ENCODE results near the gene TRPM2. TPM values are rescaled to one million over a fixed set of nuclear protein-coding genes. Genes with fewer than 3 reads are reported as not detected.

The TRPM2 gene
- total and polyA plus RNA-seq, 12 donors, result 0.34 to 8.5 (median 1.2) TPM

DNA sequence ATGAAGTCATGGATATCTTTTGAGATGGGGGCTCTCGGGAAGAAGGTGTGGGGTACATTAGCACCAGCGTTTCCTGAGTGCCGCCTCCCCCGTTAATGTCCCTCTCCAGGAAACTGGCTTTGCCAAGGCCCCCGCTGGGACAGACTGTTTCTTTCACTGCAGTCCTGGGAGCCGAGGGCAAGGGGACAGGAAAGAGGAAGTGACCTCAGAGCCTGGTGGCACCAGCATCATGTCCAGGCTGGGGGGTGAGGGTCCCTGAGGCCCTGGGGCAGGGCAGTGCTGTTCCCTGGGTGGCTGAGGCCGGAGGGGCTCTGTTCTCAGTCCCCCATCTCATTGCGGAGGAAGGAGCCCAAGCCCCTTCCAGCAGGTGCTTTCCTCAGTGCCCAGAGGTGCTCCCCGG lies 47.7 kb upstream of the TRPM2 start:
- ATAC-seq (no peak), DNase-seq (no peak)
- Histone ChIP-seq H3K27ac (peak overlapping the region in 2 of 10 donors; percentile 12 to 25), H3K36me3 (peaks cover 0 to 47% (median 4%) of the 10 kb centered on the region in 9 donors), H3K9me3 (no peaks in the 10 kb centered on the region), H3K27me3 (no peaks in the 10 kb centered on the region), H3K4me1 (peaks cover 36 to 60% (median 47%) of the 10 kb centered on the region in 9 donors), H3K4me3 (no peak overlapping the region)
- TF ChIP-seq, protein P1, sequence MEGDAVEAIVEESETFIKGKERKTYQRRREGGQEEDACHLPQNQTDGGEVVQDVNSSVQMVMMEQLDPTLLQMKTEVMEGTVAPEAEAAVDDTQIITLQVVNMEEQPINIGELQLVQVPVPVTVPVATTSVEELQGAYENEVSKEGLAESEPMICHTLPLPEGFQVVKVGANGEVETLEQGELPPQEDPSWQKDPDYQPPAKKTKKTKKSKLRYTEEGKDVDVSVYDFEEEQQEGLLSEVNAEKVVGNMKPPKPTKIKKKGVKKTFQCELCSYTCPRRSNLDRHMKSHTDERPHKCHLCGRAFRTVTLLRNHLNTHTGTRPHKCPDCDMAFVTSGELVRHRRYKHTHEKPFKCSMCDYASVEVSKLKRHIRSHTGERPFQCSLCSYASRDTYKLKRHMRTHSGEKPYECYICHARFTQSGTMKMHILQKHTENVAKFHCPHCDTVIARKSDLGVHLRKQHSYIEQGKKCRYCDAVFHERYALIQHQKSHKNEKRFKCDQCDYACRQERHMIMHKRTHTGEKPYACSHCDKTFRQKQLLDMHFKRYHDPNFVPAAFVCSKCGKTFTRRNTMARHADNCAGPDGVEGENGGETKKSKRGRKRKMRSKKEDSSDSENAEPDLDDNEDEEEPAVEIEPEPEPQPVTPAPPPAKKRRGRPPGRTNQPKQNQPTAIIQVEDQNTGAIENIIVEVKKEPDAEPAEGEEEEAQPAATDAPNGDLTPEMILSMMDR (IDR thresholded peaks at IDR 0.05), result no peak
- 67 to 75% methylated on average over 9 of the region's 9 CpGs for WGBS, 2 donors
- intact Hi-C loops (cut with DNase I), result loop anchor here in 2 of 10 donors (2.0 to 10.0 kb wide), 2 partner anchors 13 to 291 kb away; partner anchors contain the start of gene TRAPPC10 (in 1 of the 2)

DNA sequence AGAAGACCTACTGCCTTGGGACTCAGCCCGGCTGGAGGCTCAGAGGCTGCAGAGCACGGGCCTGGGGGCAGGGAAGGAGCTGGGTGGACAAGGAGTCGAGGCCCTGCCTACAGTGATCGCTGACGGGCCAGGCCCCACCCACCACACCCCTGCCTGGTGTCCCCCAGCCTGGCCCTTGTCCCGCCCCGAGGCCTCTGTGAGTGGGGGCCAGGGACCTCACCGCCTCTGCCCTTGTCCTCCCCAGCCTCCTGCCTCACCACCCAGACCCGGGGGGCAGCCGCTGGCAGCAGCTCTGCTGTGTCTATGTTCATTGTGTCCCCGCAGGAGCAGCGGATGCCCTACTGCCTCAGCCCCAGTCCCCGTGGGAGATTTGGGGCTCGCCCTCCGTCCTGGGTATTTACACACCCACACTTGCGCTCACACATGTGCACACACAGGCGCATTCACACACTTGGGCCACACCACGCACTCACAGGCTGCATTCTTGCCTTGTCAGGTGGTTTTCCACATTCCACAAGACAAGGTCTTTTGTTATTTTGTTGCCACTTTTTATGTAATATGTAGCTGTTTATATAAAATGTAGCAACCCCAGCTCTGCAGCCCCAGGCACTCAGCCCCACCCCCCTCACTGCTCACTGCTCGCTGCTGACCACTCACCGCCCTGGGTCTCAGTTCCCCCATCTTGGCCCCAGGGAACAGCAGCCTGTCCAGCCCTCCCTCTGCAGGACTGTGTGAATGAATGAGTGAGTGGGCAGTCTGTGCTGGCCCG lies 46.3 kb upstream of the TRPM2 start:
- DNase-seq (no peak), ATAC-seq (no peak)
- Histone ChIP-seq H3K9me3 (no peaks in the 10 kb centered on the region), H3K27me3 (no peaks in the 10 kb centered on the region), H3K36me3 (peaks cover 0 to 61% (median 18%) of the 10 kb centered on the region in 9 donors), H3K27ac (no peak overlapping the region), H3K4me3 (no peak overlapping the region), H3K4me1 (peaks cover 26 to 46% (median 33%) of the 10 kb centered on the region in 9 donors)
- TF ChIP-seq, protein P1 (IDR thresholded peaks at IDR 0.05), result no peak
- intact Hi-C loops (cut with DNase I), result loop anchor here in 1 of 10 donors (10.0 kb wide), 1 partner anchor 292 kb away; the partner anchor contains the start of gene TRAPPC10
- 87 to 89% methylated on average over 21 of the region's 21 CpGs for WGBS, 2 donors

DNA sequence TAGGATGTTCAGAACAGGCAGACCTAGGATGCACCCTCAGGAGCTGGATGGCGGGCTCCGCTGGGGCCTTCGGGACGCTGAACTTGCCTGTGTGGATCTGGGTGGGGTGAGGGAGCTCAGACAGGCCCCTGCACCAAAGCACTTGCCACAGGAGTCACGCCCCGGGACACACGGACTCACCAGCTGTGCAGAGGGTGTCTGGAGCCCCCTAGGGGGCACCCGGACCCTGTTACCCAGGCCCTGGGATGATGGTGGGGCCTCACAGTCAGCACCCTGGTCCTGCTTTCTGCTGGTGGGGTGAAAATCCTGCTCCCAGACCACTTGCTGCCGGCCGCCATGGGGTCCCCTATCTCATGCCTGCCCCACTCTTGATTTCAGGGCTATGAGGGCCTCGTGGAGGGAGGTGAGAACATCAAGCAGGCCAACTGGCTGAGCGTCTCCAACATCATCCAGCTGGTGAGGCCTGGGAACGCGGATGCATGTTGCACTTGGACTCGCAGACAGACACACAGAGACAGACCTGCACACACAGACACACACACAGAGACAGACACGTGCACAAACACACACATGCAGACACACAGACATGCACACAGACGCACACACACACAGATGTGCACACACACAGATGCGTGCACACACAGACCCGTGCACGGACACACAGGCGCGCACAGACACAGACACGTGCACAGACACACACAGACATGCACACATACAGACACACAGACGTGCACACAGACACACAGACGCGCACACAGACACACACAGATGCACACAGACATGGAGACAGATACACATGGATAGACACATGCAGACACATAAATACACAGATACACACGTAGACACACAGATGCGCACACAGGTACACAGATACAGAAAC lies 42.6 kb upstream of the TRPM2 start:
- Histone ChIP-seq H3K27me3 (no peaks in the 10 kb centered on the region), H3K36me3 (peaks cover 0 to 98% (median 24%) of the 10 kb centered on the region in 9 donors), H3K27ac (no peak overlapping the region), H3K4me1 (peaks cover 0 to 11% (median 1%) of the 10 kb centered on the region in 9 donors), H3K4me3 (no peak overlapping the region), H3K9me3 (no peaks in the 10 kb centered on the region)
- ATAC-seq (no peak), DNase-seq (no peak)
- TF ChIP-seq, protein P1 (IDR thresholded peaks at IDR 0.05), result no peak
- intact Hi-C loops (cut with DNase I), result loop anchor here in 1 of 10 donors (10.0 kb wide), 1 partner anchor 306 kb away; no protein-coding TSS in a partner anchor
- 92 to 93% methylated on average over 26 to 28 of the region's 28 CpGs for WGBS, 2 donors

DNA sequence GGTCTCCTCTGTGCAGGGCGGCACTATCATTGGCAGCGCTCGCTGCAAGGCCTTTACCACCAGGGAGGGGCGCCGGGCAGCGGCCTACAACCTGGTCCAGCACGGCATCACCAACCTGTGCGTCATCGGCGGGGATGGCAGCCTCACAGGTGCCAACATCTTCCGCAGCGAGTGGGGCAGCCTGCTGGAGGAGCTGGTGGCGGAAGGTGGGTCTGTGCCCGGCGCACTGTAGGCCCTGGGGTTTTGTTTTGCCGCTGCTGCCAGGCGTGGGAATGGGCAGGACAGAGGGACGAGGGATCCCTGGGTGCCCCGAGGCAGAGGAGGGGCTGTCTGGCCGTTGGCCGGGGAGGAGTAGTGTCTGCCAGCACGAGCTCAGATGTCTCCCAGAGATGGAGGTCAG lies 41.3 kb upstream of the TRPM2 start:
- Histone ChIP-seq H3K4me1 (peaks cover 0 to under 1% (median 0%) of the 10 kb centered on the region in 9 donors), H3K36me3 (peaks cover 0 to 100% (median 24%) of the 10 kb centered on the region in 9 donors), H3K27me3 (no peaks in the 10 kb centered on the region), H3K4me3 (no peak overlapping the region), H3K9me3 (no peaks in the 10 kb centered on the region), H3K27ac (no peak overlapping the region)
- TF ChIP-seq, protein P1 (IDR thresholded peaks at IDR 0.05), result no peak
- DNase-seq, result no peak
- ATAC-seq, result no peak
- intact Hi-C loops (cut with DNase I), result loop anchor here in 1 of 10 donors (10.0 kb wide), 1 partner anchor 307 kb away; no protein-coding TSS in a partner anchor
- WGBS, 2 donors, result 93 to 95% methylated on average over 22 of the region's 22 CpGs

Measured in heart right ventricle (tissue), 16 donors.